NT2/D1 (cell line): ENCODE measurements around the gene COBLL1.

Source experiments
- DNase-seq: peaks from one replicate; pipeline ENCODE4 v3.0.0-alpha.2; 2011; ENCODE audit warnings: low read depth, low spot score
- H3K27me3 ChIP-seq: 2 replicates; pipeline ENCODE4 v1.6.0; 2011; ENCODE audit warnings: mild to moderate bottlenecking; ENCODE audit not compliant: insufficient read length, insufficient read depth
- H3K36me3 ChIP-seq: 2 replicates; pipeline ENCODE4 v1.6.1; 2011; ENCODE audit warnings: mild to moderate bottlenecking, low read length, mixed read lengths; ENCODE audit not compliant: insufficient read depth, insufficient read length
- H3K4me1 ChIP-seq: 2 replicates; pipeline ENCODE4 v1.5.1; 2011; ENCODE audit not compliant: insufficient read depth, insufficient read length
- H3K4me3 ChIP-seq: 2 replicates; pipeline ENCODE4 v1.5.1; 2011; ENCODE audit warnings: low read depth; ENCODE audit not compliant: insufficient read length
- H3K9ac ChIP-seq: 2 replicates; pipeline ENCODE4 v1.6.0; 2011; ENCODE audit warnings: low read depth; ENCODE audit not compliant: insufficient read length
- H3K9me3 ChIP-seq: 2 replicates; pipeline ENCODE4 v1.5.1; 2011; ENCODE audit warnings: mild to moderate bottlenecking, low read length; ENCODE audit not compliant: insufficient read depth
- SUZ12 ChIP-seq: IDR thresholded peaks from 2 replicates; pipeline ENCODE4 v1.6.1; 2011; ENCODE audit not compliant: insufficient read length, insufficient read depth; ENCODE audit errors: extremely low read depth
- YY1 ChIP-seq: IDR thresholded peaks from 2 replicates; pipeline ENCODE4 v1.6.1; 2011; ENCODE audit not compliant: insufficient read length, insufficient read depth
- ZNF274 ChIP-seq: IDR thresholded peaks from 2 replicates; pipeline ENCODE4 v1.6.1; 2011; ENCODE audit warnings: mild to moderate bottlenecking, low read depth, low read length

The COBLL1 gene

DNA sequence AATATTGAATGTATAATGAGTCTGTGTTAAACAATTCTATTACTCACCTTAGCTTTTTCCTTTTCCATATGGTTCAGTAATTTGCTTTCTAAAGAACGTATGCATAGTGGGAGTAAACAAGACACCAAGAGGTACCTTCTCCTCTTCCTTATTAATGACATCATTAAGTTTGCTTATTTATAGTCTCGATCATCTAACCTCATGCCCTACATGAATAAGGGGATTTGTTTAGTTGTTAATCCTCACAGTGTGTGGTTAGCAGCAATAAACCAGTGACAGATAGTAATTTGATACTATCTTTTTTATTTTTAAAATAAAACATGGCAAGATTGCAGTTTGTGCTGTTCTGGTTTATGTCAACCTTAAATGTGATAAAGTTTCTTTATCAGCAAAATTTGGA lies 69.7 kb downstream of the COBLL1 start:
- Histone ChIP-seq H3K27me3 (no peaks in the 10 kb centered on the region), H3K9ac (no peak overlapping the region), H3K36me3 (no peaks in the 10 kb centered on the region), H3K9me3 (no peaks in the 10 kb centered on the region), H3K4me3 (no peak overlapping the region), H3K4me1 (no peaks in the 10 kb centered on the region)
- no peak for TF ChIP-seq ZNF274
- no peak for TF ChIP-seq YY1
- no peak for TF ChIP-seq SUZ12
- DNase-seq: no peak

DNA sequence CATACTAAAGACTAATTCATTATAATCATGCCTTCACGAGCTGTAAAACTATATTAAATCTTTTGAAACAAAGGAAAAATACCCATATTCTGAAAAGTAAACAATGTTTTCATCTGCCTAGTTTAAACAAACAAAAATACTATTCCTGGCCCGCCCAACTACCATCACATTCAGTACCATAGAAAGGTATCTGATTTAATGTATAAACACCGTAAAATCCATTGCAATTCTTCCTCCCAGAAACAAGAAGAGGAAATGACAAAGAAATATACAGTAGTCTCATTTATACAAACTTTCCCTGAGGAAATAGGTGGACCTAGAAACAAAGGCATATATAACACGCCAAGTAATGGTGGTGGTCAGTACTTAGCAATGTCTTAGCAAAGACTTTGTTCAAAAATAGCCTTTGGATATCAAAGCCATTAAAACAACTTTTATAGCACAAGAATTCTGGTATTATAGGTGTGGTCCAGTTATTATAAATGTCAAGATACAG lies 71.2 kb downstream of the COBLL1 start:
- TF ChIP-seq ZNF274 (no peak), SUZ12 (no peak), YY1 (no peak)

GRCh38 chr2:164766954-164767320 lies 74.7 kb downstream of the COBLL1 start:
- H3K27me3 ChIP-seq: no peaks in the 10 kb centered on the region
- no peaks in the 10 kb centered on the region for H3K36me3 ChIP-seq
- no peaks in the 10 kb centered on the region for H3K4me1 ChIP-seq
- H3K9ac ChIP-seq: no peak overlapping the region
- DNase-seq: no peak
- TF ChIP-seq ZNF274: no peak
- no peak for TF ChIP-seq YY1
- TF ChIP-seq SUZ12: no peak
- no peaks in the 10 kb centered on the region for H3K9me3 ChIP-seq
- H3K4me3 ChIP-seq: no peak overlapping the region

More for the DNA sequence above, 71.2 kb downstream of the COBLL1 start:
- Histone ChIP-seq H3K9me3 (no peaks in the 10 kb centered on the region), H3K36me3 (no peaks in the 10 kb centered on the region), H3K27me3 (no peaks in the 10 kb centered on the region), H3K4me1 (no peaks in the 10 kb centered on the region), H3K9ac (no peak overlapping the region), H3K4me3 (no peak overlapping the region)
- no peak for DNase-seq

DNA sequence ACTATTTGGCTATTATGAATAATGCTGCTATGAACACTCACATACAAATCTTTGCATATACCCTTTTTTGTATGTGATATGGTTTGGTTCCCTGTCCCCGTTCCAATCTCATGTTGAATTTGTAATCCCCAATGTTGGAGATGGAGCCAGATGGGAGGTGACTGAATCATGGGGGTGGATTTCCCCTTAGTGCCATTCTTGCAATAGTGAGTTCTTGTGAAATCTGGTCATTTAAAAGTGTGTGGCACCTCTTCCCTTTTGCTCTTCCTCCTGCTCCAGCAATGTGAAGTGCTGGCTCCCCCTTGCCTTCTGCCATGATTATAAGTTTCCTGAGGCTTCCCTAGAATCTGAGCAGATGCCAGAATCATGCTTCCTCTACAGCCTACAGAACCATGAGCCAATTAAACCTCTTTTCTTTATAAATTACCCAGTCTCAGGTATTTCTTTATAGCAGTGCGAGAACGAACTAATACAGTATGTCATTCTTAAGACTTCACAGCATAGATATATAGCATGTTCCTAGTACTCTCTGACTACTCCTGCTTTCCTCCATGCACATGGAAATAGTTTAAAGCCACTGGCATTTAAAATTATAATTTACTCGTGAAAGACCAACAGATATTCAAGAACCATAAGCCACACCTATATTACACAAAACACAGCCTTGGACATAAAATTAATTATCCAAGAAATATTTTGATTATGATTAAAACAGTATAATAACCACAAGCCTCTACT lies 75.2 kb downstream of the COBLL1 start:
- no peak for DNase-seq
- no peaks in the 10 kb centered on the region for H3K36me3 ChIP-seq
- H3K4me1 ChIP-seq: no peaks in the 10 kb centered on the region
- no peak overlapping the region for H3K9ac ChIP-seq
- no peaks in the 10 kb centered on the region for H3K9me3 ChIP-seq
- no peaks in the 10 kb centered on the region for H3K27me3 ChIP-seq
- no peak for TF ChIP-seq YY1
- no peak for TF ChIP-seq SUZ12
- H3K4me3 ChIP-seq: no peak overlapping the region

- Histone ChIP-seq H3K4me1 (no peaks in the 10 kb centered on the region), H3K36me3 (no peaks in the 10 kb centered on the region), H3K9ac (no peak overlapping the region), H3K27me3 (no peaks in the 10 kb centered on the region), H3K4me3 (no peak overlapping the region), H3K9me3 (no peaks in the 10 kb centered on the region)
- DNase-seq: no peak
- TF ChIP-seq YY1: no peak
- TF ChIP-seq SUZ12: no peak
- TF ChIP-seq ZNF274: no peak
Measured at GRCh38 chr2:164764996-164765395, 76.6 kb downstream of the COBLL1 start.

DNA sequence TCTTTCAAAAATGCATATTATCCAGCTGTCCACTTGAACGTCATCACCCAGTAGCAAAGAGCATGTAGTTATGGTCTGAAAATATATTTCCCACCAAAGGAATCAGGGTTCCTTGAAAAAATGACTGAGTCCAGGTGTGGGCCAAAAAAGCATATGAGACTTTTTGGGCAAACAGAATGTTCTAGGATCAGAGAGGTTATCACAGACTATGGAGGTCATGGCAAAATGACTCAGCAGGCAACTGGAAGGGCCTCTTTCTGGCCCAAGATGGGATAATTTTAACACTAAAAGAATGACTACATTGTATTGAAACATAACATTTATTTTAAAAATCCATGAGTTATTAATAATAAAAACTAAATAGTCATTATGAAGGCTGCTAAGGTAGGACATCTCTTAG lies 77.1 kb downstream of the COBLL1 start:
- H3K4me3 ChIP-seq: no peak overlapping the region
- no peaks in the 10 kb centered on the region for H3K4me1 ChIP-seq
- no peaks in the 10 kb centered on the region for H3K9me3 ChIP-seq
- H3K36me3 ChIP-seq: no peaks in the 10 kb centered on the region
- no peak for DNase-seq
- H3K9ac ChIP-seq: no peak overlapping the region
- TF ChIP-seq YY1: no peak
- no peak for TF ChIP-seq ZNF274
- TF ChIP-seq SUZ12: no peak
- H3K27me3 ChIP-seq: no peaks in the 10 kb centered on the region

GRCh38 chr2:164763431-164763830 lies 78.2 kb downstream of the COBLL1 start:
- Histone ChIP-seq H3K9me3 (no peaks in the 10 kb centered on the region), H3K27me3 (no peaks in the 10 kb centered on the region), H3K4me1 (no peaks in the 10 kb centered on the region), H3K36me3 (no peaks in the 10 kb centered on the region), H3K4me3 (no peak overlapping the region), H3K9ac (no peak overlapping the region)
- no peak for DNase-seq
- TF ChIP-seq YY1: no peak
- TF ChIP-seq SUZ12: no peak
- no peak for TF ChIP-seq ZNF274
